ENCODE data around the gene VSTM4.

VSTM4 gene

GRCh38 chr10:49149881-49150280, 34.6 kb upstream of the VSTM4 start:
- H3K27me3 ChIP-seq (ENCODE audit: insufficient read depth, poor library complexity, severe bottlenecking): no peaks in the 10 kb centered on the region
- no peak for ATAC-seq (ENCODE audit: low read depth)
- no peak for TF ChIP-seq CTCF (IDR thresholded peaks at IDR 0.05; ENCODE audit: poor library complexity, severe bottlenecking)

GRCh38 chr10:49144058-49144720, 28.9 kb upstream of the VSTM4 start:
- Histone ChIP-seq H3K27ac (ENCODE audit: poor library complexity, severe bottlenecking) (no peak overlapping the region), H3K36me3 (ENCODE audit: low read depth) (no peaks in the 10 kb centered on the region), H3K27me3 (ENCODE audit: insufficient read depth, poor library complexity, severe bottlenecking) (no peaks in the 10 kb centered on the region), H3K4me3 (ENCODE audit: severe bottlenecking) (no peak overlapping the region), H3K9me3 (ENCODE audit: severe bottlenecking) (peaks cover 3% of the 10 kb centered on the region), H3K4me1 (ENCODE audit: insufficient read depth, poor library complexity, severe bottlenecking) (no peaks in the 10 kb centered on the region)
- ATAC-seq (ENCODE audit: low read depth) (no peak), DNase-seq (ENCODE audit: low spot score) (no peak)
- TF ChIP-seq CTCF (IDR thresholded peaks at IDR 0.05; ENCODE audit: poor library complexity, severe bottlenecking): no peak

More at GRCh38 chr10:49149881-49150280, 34.6 kb upstream of the VSTM4 start:
- H3K27ac ChIP-seq (ENCODE audit: poor library complexity, severe bottlenecking): no peak overlapping the region
- H3K9me3 ChIP-seq (ENCODE audit: severe bottlenecking): peaks cover 3% of the 10 kb centered on the region
- H3K36me3 ChIP-seq (ENCODE audit: low read depth): no peaks in the 10 kb centered on the region
- DNase-seq (ENCODE audit: low spot score): no peak
- H3K4me1 ChIP-seq (ENCODE audit: insufficient read depth, poor library complexity, severe bottlenecking): no peaks in the 10 kb centered on the region
- no peak overlapping the region for H3K4me3 ChIP-seq (ENCODE audit: severe bottlenecking)

- Histone ChIP-seq H3K4me3 (ENCODE audit: severe bottlenecking) (no peak overlapping the region), H3K4me1 (ENCODE audit: insufficient read depth, poor library complexity, severe bottlenecking) (no peaks in the 10 kb centered on the region), H3K9me3 (ENCODE audit: severe bottlenecking) (peaks cover 3% of the 10 kb centered on the region), H3K36me3 (ENCODE audit: low read depth) (no peaks in the 10 kb centered on the region), H3K27ac (ENCODE audit: poor library complexity, severe bottlenecking) (no peak overlapping the region), H3K27me3 (ENCODE audit: insufficient read depth, poor library complexity, severe bottlenecking) (no peaks in the 10 kb centered on the region)
- DNase-seq (ENCODE audit: low spot score) (no peak), ATAC-seq (ENCODE audit: low read depth) (no peak)
- no peak for TF ChIP-seq CTCF (IDR thresholded peaks at IDR 0.05; ENCODE audit: poor library complexity, severe bottlenecking)
These were observed 27.9 kb upstream of the VSTM4 start for GRCh38 chr10:49143249-49143648.

- Histone ChIP-seq H3K36me3 (ENCODE audit: low read depth) (no peaks in the 10 kb centered on the region), H3K27ac (ENCODE audit: poor library complexity, severe bottlenecking) (no peak overlapping the region), H3K9me3 (ENCODE audit: severe bottlenecking) (no peaks in the 10 kb centered on the region), H3K4me1 (ENCODE audit: insufficient read depth, poor library complexity, severe bottlenecking) (no peaks in the 10 kb centered on the region), H3K4me3 (ENCODE audit: severe bottlenecking) (no peak overlapping the region), H3K27me3 (ENCODE audit: insufficient read depth, poor library complexity, severe bottlenecking) (no peaks in the 10 kb centered on the region)
- DNase-seq (ENCODE audit: low spot score): no peak
- ATAC-seq (ENCODE audit: low read depth): no peak
- no peak for TF ChIP-seq CTCF (IDR thresholded peaks at IDR 0.05; ENCODE audit: poor library complexity, severe bottlenecking)
These were observed 26.4 kb upstream of the VSTM4 start for GRCh38 chr10:49141541-49142332.
